COLO829 (cell line): ENCODE measurements around the gene ATP6V1F.
"Not testable (repeated sequence)": the region's sequence is repeated elsewhere in the genome, so short reads cannot be mapped to it uniquely, and the experiment has no call there.

Experiments used
- DNase-seq: peaks from one replicate; pipeline ENCODE4 v3.0.0; 2012; ENCODE audit warnings: low spot score

The ATP6V1F gene

GRCh38 chr7:128900237-128900636 lies 37.6 kb downstream of the ATP6V1F start:
- DNase-seq: no peak

- DNase-seq: peak; percentile 66
These were observed 40.3 kb downstream of the ATP6V1F start for GRCh38 chr7:128902761-128903585.

DNA sequence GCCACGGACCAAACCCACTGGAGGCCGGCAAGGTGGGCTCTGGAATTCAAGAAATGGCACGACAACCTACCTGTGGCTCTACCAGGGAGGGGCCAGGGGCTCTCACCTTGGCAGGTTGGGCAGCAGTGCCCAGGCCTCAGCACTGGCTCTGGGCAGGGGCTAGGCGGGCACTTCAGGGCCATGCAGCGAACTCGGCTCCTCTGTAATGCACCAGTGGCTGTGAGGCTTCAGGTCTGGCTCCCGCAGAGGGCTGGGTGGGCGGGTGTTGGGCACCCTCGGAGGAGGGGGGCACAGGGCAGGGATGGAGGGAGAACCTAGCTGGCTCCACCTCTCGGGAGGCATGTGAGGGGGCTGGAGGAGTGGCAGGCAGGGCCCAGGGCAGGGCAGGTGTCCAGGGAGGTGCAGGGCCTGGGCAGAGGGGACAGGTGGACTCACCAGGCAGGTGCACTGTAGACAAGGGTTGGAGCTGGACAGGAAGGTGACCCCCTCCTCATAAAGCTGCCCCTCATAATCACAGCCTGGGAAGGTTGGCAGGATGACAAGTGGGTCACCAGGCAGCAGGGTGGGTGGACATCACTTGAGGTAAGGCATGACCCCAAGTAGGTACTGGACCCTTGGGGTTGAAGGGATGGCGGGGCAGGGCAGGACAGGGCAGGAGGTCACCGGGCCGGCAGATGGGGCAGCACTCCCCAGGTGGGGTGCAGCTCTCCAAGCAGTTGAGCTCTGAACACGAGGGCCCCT lies 41.1 kb downstream of the ATP6V1F start:
- no peak for DNase-seq

- peak; percentile 94 for DNase-seq
These were observed 41.9 kb downstream of the ATP6V1F start for GRCh38 chr7:128904381-128905197.

- DNase-seq: no peak
These were observed 43.5 kb downstream of the ATP6V1F start for GRCh38 chr7:128906001-128906765.

DNA sequence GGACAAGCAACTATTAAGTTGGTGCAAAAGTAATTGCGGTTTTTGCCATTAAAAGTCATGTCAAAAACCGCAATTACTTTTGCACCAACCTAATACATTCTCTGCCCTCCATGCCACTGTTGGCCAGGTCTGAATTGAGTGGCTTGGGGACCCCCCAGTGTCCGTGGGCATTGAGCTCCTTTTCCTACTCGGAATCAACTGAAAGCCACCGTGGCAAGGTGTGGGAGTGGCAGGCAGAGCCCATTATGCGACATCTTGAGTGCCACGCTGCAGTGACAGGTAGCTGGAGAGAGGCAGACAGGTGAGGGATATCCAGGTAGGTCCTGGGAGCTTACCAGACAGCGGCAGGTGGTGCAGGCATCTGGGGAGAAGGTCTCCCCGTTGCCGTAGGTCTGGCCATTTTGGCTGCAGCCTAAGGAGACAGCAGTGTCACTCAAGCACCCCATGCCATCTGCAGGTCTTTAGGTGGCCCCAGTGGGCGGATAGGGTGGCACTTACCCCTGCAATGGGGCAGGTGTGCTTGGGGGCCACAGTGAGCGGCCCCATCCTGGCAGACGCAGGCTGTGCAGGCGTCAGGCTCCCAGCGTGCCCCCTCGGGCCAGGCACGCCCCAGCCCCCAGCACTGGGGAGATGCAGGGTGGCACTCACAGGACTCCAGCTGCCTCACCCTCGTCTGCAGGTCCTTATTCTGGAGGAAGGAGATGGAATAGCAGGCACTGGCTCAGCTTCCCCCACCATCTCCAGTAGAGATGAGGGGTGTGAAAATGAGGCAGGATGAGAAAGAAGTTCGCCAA lies 44.3 kb downstream of the ATP6V1F start:
- no peak for DNase-seq

DNA sequence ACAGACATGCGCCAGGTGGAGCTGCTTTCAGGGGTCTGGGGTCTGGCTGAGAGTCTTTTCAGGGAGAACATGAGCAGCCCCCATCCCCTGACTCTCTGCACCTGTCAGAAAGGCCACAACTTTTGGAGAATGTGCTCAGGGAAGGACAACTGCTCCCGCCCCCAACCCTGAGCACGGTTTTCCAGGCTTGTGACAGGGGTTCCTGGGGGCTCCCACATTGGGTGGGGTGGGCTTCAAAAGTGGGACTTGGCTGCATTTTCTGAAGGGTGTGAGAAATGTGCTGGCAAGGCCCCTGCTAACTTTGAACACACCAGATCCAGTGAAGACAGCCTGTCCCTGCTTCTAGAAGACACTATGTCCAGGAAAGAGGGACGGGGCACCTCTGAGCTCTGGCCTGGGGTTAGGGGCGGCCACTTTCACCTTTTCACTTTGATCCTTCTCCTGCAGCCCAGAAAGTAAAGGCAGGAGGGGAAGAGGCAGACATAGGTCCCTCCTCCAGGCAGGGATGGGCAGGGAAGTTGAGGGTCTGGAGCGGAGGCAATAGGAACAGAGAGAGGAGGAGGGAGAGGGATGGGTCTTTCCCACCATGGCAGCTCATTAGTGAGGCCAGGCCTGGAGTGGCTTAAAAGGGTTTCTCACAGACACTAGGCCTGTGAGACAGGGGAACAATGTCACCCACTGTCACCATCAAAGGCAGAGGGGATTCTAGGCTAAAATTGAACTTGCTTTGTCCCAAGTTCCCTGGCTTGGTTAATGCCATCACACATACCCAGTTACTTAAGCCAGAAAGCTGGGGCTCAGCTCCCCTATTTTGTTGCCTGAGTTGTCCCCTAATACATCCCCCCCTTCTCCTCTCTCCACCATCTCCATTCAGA lies 46.3 kb downstream of the ATP6V1F start:
- no peak for DNase-seq

DNA sequence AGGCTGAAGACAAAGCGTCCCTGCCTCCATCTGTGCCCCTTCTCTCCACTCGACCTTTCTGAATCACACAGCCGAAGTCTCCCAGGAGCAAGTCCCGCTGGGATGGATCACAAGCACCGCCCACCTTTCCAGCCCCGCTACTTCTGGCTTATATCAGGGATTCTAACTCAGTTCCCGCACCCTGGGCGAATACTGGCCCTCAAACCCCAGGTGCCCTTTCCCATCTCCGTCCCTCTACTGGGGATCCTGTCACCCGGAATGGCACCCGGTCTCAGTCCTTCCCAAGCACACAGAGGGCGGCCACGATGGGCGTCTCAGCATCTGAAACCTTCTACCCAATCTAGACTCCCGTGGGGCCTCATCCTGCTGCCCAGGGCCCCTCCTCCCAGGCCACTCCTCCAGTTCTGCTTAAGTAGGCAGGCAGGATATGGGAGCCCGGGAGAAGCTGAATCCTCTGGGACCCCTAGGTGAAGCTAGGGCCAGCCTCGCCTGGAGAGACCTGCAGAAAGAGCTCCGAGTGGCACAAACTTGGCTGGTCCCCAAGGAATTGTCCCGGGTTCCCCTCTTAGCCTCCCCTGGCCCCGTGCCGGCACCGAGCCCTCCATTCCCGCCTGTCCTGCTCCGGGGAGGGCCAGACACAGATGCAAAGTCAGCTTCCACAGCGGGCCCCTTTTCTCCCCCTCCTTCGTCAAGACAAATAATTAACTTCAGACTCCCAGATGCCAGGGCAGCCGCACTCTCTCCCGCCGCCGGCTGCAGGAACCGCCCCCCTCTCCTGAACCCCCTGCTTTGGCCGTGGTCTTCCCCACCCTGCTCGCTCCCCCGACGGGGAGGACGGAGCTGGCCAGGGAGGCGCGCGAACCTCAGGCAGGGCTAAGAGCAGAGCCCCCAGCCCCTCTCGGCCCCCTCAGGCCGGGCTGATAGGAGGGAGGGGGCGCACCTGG lies 47.2 kb downstream of the ATP6V1F start:
- no peak for DNase-seq

DNA sequence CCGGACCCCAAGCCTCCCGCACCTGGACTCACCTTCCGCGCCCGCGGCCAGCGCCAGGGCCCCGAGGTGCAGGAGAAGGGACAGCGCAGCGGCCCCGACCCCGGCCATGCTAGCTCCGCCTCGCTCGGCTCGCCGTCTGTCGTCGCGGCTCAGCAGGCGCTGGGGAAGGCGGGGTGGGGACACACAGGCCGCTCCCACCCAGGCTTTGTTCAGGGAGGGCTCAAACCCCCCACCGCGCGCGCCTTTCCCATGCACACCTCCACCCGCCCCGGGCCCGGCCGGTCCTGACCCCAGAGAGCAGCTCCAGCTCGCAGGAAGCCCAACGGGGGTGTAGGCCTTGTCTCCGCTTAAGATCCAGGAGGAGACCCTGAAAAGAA lies 47.9 kb downstream of the ATP6V1F start, which contains the start of gene KCP:
KCP (minus strand) TSS at position 141 of the 377 bp plus-strand sequence; CDS start at position 108, 33 bp downstream.
- DNase-seq: no peak

GRCh38 chr7:128911423-128912031 lies 48.9 kb downstream of the ATP6V1F start:
- DNase-seq: no peak

- no peak for DNase-seq
These were observed 49.6 kb downstream of the ATP6V1F start for GRCh38 chr7:128912281-128912680.

- DNase-seq: not testable (repeated sequence)
These were observed 50.2 kb downstream of the ATP6V1F start for GRCh38 chr7:128912709-128913495.

DNA sequence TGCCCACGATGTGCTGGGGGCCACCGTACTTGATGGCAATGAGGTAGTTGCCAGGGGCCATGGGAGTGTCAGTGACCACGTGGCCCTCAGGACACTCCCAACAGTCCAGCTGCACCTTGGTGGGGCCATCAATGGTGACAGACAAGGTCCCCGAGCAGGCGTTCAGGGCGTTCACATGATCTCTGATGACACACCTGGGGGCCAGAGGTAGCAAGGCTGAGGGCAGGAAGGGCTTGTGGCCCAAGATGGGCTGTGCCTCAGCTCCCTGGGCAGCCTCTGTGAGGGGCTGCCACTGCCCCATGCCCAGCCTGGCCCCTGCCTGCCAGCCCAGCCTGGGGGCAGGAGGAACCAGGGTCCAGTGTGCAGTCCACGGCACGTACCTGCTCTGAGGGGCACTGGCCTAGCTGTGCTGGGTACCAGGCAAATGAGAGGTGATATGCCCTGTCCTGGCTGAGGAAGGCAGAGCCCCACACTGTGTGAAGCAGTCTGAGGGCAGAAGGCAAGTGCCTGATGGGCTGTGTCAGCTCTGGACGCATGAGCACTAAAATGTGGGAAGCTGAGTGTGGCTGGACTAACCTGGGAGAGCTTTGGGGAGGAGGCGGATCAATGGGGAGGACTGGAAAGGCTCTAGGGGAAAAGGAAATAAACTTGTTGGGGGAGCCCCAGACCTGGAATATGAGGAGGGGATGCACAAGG lies 51.4 kb downstream of the ATP6V1F start:
- no peak for DNase-seq

DNA sequence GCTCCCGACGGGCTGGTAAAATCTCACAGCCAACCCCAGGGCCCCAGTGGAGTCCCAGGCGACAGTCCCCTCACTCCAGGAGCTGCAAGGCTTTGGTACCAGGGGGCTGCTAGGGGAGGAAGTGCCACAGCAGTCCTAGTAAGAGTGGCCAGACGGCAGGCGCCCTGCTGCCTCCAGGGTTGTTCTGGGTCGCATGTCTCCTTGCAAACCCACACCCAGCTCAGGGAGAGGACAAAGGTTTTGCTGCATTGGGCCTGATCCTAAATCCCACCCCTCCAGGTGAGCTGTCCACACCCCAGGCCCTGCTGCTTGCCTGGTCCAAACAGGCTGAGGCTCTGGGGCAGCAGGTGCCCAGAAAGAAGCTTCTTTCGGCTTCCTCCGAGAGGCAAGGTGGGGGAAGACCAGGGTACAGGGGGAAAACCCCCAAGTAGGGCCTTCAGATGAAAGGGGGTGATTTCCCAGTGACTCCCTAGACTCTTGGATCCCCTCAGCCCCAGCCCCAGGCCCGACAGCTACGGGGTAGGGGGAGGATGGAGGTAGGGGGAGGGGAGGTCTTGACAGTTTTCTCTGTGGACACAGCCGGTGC lies 52.0 kb downstream of the ATP6V1F start:
- DNase-seq: no peak

GRCh38 chr7:128915271-128915819 lies 52.7 kb downstream of the ATP6V1F start:
- DNase-seq: no peak
